Stimulated activated CD4-positive, alpha-beta T cell treated with anti-CD3 and anti-CD28 coated beads, Interleukin-4, amount 100 ng/mL, for 48 hours (primary cell): ENCODE results near the gene PALD1.

Experiments
- DNase-seq, 2 donors: peaks; one replicate each; pipeline ENCODE4 v3.0.0-alpha.2; 2020; ENCODE audit warnings: low read depth in 2 of 2

PALD1 gene

GRCh38 chr10:70504521-70505358, 26.2 kb downstream of the PALD1 start:
- DNase-seq: no peak

GRCh38 chr10:70505908-70506307, 27.3 kb downstream of the PALD1 start:
- no peak for DNase-seq

DNA sequence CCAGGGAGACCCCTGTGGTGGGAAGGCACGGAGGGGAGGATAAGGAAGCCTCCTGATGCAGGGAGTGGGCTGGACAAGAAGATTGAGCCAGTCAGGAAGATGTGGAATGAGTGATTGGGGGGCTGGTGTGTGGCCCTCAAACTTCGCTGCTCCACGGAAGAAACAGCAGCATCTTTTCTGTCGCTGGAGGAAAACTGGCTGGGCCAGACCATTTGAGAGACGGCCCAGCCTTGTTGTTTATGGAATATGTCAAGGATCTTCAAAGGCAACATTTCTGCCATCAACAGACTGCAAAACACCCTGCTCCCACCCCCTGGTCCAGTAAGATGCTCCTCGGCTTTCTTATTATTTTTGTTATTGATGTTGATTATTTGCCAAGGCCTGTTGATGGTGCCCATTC, 29.4 kb downstream of the PALD1 start:
- DNase-seq: no peak

DNA sequence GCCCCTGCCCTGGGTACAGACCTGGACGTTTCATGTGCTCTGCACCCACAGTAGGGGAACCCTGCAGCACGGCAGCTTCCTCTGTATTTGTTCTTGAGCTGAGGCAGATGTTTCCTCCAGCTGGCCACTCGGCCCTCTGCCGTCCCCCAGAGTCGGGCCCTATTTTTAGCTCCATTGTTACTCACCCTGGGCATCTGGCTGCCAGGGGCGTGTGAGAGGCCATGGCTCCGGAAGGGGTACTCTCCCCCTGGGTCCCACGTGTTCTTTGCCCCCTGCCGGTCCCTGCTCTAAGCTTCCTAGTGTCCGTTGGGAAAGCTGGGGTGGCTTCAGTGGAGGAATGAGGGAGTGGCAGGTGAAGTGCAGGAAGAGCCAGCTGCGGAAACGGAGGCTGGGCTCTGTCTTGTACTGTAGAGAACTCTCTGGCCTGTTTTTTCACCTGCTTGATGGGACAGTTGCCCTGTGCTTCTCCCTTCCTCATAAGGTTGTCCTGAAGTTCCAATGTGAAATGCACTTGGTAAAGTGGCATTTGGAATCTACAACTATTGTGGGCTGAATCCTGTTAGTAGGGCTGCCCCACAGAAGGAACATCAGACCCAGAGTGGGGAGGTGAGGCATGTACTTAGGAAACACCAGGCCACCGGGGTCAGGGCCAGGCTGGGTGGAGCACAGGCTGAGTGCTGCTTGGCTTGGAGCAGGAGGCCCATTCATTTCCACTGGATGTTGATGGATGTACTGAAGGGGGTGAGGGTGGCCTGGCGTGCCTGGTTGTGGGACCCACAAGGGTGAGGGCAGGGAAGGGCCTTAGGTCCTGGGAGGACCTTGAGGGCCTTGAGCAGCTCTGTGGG, 30.6 kb downstream of the PALD1 start:
- DNase-seq: no peak

DNA sequence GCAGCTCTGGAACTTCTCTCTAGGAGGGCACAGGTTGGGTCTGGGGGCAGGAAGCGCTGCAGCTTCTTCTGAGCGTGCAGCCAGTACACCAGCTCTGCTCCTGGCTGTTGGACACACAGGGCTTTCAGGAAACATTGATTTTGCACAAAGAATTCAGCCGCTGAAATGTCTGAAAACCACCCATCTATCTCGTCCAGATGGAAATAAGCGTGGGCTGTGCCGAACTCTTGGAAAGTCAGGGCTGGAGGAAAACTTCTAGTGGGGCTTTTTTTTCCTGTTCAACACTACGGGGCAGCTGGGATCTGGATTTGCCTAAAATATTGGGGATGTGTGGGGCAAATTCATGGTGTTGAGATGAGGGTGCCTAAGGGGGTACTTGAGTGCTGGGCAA, 31.2 kb downstream of the PALD1 start:
- DNase-seq: no peak

- DNase-seq: no peak
Measured at GRCh38 chr10:70510453-70510852, 31.9 kb downstream of the PALD1 start.

- no peak for DNase-seq
Measured at GRCh38 chr10:70510904-70511303, 32.3 kb downstream of the PALD1 start.

DNA sequence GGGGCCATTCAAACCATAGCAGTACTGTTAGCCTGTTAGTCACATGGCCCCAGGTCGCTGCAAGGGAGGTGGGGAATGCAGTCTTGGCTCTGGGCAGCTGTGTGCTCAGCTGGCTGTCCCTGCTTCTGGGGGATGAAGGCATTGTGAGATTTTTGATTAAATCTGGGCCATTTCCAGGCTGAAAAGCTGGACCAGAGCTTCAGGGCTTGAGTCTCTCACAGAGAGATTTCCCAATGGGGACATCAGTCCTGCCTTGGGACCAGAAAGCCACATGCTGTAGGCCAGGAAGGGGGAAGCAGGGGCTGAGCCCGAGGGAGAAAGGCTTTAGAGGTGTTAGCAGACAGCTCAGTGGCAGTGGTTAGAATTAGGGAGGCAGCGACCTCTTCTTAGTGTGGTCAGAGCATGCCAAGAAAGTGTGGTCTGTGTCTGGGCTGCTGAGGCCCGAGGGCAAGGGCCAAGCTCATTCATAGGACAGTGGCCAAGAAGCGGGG, 33.6 kb downstream of the PALD1 start:
- no peak for DNase-seq

GRCh38 chr10:70513848-70514309, 35.3 kb downstream of the PALD1 start:
- DNase-seq: peak in 1 of 2 donors; percentile 29

- no peak for DNase-seq
Measured at GRCh38 chr10:70514591-70514990, 36.0 kb downstream of the PALD1 start.

DNA sequence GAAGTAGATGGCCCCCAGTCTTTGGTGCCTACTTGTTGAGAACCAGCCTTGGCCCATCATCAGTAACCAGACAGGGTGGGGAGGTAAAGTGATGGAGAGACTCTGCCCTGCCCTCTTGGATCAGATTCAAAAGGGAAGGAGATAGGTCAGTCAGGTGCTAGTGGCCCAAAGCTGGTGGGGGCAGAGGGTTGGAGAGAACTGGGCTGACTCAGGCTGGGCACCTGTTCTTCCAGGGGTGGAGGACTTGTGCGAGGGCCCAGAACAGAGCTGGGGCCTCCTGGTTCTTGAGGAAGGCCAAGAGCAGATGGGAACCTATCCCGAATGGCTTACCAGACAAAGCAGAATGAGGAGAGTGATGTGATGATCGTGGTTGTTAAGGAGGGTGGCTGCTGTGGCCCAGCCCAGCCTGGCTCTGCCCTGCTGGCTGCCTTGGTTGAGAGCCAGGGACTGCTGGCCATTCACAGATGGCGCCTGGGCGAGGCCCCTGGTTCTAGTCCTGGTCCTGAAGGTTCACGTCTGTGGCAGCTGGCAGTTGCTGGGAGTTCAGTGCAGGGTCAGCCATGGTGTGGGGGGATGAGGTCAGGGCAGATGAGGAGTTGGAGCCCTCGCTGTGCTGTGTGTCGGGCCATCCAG, 36.6 kb downstream of the PALD1 start:
- DNase-seq: no peak

- no peak for DNase-seq
Measured at GRCh38 chr10:70518695-70519094, 40.1 kb downstream of the PALD1 start.

DNA sequence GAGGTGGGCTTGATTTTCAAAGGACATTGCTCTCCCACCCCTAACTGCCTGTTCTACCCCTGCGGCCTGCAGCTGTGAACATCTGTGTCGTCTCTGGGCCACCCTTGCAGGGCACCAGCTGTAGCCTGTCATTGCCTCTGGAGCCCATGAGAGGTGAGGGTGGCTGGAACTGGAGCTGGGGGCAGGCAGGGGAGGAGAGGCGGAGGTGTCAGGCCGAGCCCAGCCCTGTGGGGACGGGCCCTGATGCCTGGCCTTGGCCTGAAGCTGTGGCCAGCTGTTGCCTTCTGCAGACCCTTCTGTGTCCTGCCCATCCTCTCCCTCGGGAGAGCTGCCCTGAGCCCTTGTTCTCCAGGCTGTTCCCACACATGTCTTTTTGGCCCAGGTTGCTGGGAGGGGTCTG, 44.5 kb downstream of the PALD1 start:
- no peak for DNase-seq

GRCh38 chr10:70523549-70523948, 45.0 kb downstream of the PALD1 start:
- DNase-seq: no peak

DNA sequence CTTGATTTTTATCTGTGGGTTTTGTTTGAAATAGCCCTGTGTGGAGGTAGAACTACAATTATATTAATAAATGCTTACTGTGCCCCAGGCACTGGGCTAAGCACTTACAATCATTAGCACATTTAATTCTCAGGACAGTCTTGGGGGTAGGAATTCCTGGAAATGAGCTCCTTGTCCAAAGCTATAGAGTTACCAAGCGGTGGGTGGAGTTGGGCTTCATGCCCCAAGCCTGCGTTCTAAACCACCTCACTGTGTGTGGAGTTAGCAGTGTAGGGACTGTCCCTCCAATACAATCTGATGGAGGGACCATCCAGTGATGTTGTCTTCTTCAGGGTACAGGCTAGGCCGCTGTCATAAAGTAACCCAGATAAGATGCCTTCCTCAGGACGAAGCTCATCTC, 49.7 kb downstream of the PALD1 start:
- DNase-seq: no peak

DNA sequence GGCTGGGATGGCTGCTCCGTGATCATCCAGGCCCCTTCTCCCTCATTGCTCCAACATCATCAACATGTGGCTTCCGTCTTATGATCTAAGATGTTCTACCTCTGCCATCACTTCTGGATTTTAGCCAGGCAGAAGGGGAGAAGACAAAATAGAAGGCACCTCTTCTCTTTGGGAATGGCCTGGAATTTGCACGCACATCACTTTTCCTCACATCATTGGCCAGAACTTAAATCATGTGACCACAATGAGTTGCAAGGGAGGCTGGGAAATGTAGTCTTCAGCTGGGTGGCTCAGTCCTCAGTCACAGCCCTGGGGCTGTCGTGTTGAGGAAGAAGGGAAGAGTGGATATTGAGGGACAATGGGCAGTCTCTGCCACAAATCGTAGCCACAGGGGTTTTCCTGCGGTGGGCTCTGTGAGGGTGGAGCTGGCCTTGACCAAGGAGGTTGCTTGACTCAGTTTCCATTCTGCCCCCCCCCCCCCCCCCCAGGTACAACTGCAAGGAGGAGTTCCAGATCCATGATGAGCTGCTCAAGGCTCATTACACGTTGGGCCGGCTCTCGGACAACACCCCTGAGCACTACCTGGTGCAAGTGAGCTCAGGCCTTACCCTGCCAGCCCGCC, 50.3 kb downstream of the PALD1 start:
- DNase-seq: no peak

DNA sequence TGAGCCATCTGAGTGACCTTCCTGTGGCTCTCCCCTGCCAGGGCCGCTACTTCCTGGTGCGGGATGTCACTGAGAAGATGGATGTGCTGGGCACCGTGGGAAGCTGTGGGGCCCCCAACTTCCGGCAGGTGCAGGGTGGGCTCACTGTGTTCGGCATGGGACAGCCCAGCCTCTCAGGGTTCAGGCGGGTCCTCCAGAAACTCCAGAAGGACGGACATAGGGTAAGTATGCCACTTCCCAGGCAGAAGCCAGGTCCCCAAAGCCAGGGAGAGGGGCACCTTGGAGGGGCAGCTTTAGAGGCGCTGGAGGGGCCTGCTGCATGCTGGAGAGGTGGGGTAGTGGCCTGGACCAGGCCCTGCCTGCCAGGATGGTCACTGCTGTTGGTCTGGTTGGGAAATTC, 51.3 kb downstream of the PALD1 start:
- DNase-seq: no peak

GRCh38 chr10:70530315-70530714, 51.7 kb downstream of the PALD1 start:
- DNase-seq: no peak

DNA sequence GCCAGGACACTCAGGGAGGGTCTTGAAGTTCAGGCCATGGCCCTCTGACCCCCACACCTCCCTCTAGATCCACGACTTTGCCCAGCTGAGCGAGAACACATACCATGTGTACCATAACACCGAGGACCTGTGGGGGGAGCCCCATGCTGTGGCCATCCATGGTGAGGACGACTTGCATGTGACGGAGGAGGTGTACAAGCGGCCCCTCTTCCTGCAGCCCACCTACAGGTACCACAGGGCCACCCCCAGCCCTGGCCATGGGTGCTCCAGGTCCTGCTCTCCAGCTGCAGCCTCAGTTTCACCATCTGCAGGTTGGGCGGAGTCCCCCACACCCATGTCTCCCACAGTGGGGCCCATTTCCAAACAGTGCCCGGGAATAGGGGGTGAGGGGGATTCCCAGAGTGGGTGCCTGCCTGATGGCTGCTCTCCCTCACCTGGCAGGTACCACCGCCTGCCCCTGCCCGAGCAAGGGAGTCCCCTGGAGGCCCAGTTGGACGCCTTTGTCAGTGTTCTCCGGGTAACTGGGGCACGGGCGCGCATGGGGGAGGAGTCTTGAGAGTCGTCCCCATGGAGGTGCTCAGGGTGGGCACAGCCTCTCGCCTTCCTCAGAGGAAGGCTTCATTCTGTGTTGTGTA, 54.1 kb downstream of the PALD1 start:
- no peak for DNase-seq

DNA sequence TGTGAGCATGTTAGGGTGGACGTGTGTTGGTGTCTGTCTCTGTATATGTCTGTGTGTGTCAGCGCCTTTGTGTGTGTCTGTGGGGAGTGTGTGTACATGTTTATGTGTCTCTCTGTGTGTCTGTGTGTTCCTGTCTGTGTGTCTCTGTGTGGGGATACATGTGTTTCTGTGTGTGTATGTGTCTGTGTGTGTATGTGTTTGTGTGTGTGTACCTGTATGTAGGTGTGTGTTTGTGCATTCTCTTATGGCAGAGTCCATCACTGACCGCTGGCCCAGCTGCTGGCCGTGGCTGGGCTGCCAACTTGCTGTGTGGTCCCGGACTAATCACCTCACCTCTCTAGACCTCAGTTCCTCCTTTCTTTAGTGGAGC, 54.6 kb downstream of the PALD1 start:
- DNase-seq: no peak

GRCh38 chr10:70534281-70534680, 55.7 kb downstream of the PALD1 start:
- no peak for DNase-seq
